Endothelial cell of umbilical vein (primary cell): ENCODE measurements around the gene TSEN2. TPM values are rescaled to one million over a fixed set of nuclear protein-coding genes. Genes with fewer than 3 reads are reported as not detected.

ENCODE experiments used
- BruUV-seq: library from RNA; stranded (reverse); fragments of 400-500 nt; replicated peaks from 2 replicates; lab custom pipeline; 2021; lab: Mats Ljungman, UMichigan
- CTCF ChIA-PET: fragments of 300-600, 350-600 bp; sonication (Branson Sonifier 250); formaldehyde crosslinking; loops from one replicate; lab custom pipeline; 2021; ENCODE audit warnings: antibody characterized with exemption, inconsistent platforms; lab: Charles Lee
- POLR2A ChIA-PET: fragments of 300-600, 350-600 bp; sonication (Branson Sonifier 250); formaldehyde crosslinking; loops from one replicate; lab custom pipeline; 2021; ENCODE audit warnings: antibody characterized with exemption, inconsistent platforms; lab: Charles Lee
- DNase-seq: peaks from one replicate; pipeline ENCODE4 v3.0.0-alpha.2; 2011; ENCODE audit warnings: low read depth, low spot score
- FAIRE-seq: peaks from 2 replicates; lab custom pipeline; 2011; peaks lifted over from hg19 to GRCh38; lab: Jason Lieb, UNC
- H2AFZ ChIP-seq: 2 replicates; pipeline ENCODE4 v1.6.0; 2012; ENCODE audit warnings: low read depth, low read length, control low read depth, inconsistent platforms
- H3K27ac ChIP-seq: 2 replicates; pipeline ENCODE4 v1.5.1; 2011; ENCODE audit warnings: low read depth, mild to moderate bottlenecking, control low read depth, low read length, moderate library complexity; ENCODE audit not compliant: insufficient read depth
- H3K27me3 ChIP-seq, 2 experiments: 2 replicates each; pipeline versions ENCODE4 v1.6.0 to v1.6.1; 2011; ENCODE audit warnings: low read length in 2 of 2, mixed read lengths in 1 of 2; ENCODE audit not compliant: control insufficient read depth in 2 of 2, insufficient read depth in 2 of 2
- H3K36me3 ChIP-seq, 2 experiments: 2 replicates in 1 of 2; 3 replicates in 1 of 2; pipeline ENCODE4 v1.5.1; 2011; ENCODE audit warnings: low read length in 2 of 2, mild to moderate bottlenecking in 1 of 2, moderate library complexity in 1 of 2; ENCODE audit not compliant: control insufficient read depth in 2 of 2, insufficient read depth in 2 of 2; ENCODE audit errors: extremely low read depth in 1 of 2
- H3K4me1 ChIP-seq: 3 replicates; pipeline ENCODE4 v1.5.1; 2011; ENCODE audit warnings: mild to moderate bottlenecking, low read length; ENCODE audit not compliant: control insufficient read depth, insufficient read depth; ENCODE audit errors: extremely low read depth
- H3K4me2 ChIP-seq: 2 replicates; pipeline ENCODE4 v1.6.1; 2011; ENCODE audit warnings: low read length, control low read depth, mixed read lengths; ENCODE audit not compliant: insufficient read depth
- H3K4me3 ChIP-seq, 3 experiments: fragments of 200-600 bp in 1 of 3; sonication (generic), shearing (Covaris generic) in 1 of 3; replicated peaks in 1 of 3; 2 replicates each; pipeline ENCODE4 v1.5.1; 2011 to 2016; ENCODE audit warnings: control low read depth in 3 of 3, low read length in 3 of 3, mild to moderate bottlenecking in 2 of 3, inconsistent platforms in 1 of 3, low read depth in 1 of 3, moderate library complexity in 1 of 3; ENCODE audit not compliant: insufficient read depth in 1 of 3
- H3K79me2 ChIP-seq: 2 replicates; pipeline ENCODE4 v1.6.0; 2012; ENCODE audit warnings: low read length, inconsistent platforms; ENCODE audit not compliant: control insufficient read depth, insufficient read depth
- H3K9ac ChIP-seq: replicated peaks from 2 replicates; pipeline ENCODE3; 2011; ENCODE audit warnings: low read length, control low read depth; ENCODE audit not compliant: insufficient read depth; ENCODE audit errors: extremely low read depth
- H3K9me1 ChIP-seq: replicated peaks from 3 replicates; pipeline ENCODE4 v1.6.0; 2011; ENCODE audit warnings: mild to moderate bottlenecking, low read length; ENCODE audit not compliant: control insufficient read depth, insufficient read depth; ENCODE audit errors: extremely low read depth
- H3K9me3 ChIP-seq: replicated peaks from 2 replicates; pipeline ENCODE4 v1.5.1; 2012; ENCODE audit warnings: low read length, inconsistent platforms; ENCODE audit not compliant: control insufficient read depth, insufficient read depth
- H4K20me1 ChIP-seq: replicated peaks from 2 replicates; pipeline ENCODE3; 2011; ENCODE audit warnings: mild to moderate bottlenecking, low read length; ENCODE audit not compliant: control insufficient read depth, insufficient read depth; ENCODE audit errors: extremely low read depth
- CTCF ChIP-seq, 2 donors: IDR thresholded peaks; 1 replicate in 1 of 2; 2 replicates in 1 of 2; pipeline ENCODE4 v1.5.1; 2011; ENCODE audit warnings: low read length in 2 of 2, mild to moderate bottlenecking in 2 of 2, moderate library complexity in 2 of 2, control low read depth in 1 of 2, inconsistent platforms in 1 of 2, low read depth in 1 of 2; ENCODE audit not compliant: insufficient read depth in 1 of 2; ENCODE audit errors: extremely low read depth in 1 of 2
- EZH2 ChIP-seq: IDR thresholded peaks from 2 replicates; pipeline ENCODE4 v1.6.1; 2012; ENCODE audit warnings: borderline replicate concordance, low read depth, mild to moderate bottlenecking, moderate library complexity, low read length, inconsistent platforms; ENCODE audit not compliant: severe bottlenecking
- FOS ChIP-seq: IDR thresholded peaks from 2 replicates; pipeline ENCODE4 v1.6.1; 2011; ENCODE audit warnings: mild to moderate bottlenecking, low read length, moderate library complexity, borderline replicate concordance; ENCODE audit not compliant: insufficient read depth
- GATA2 ChIP-seq: IDR thresholded peaks from 2 replicates; pipeline ENCODE4 v1.7.0; 2011; ENCODE audit warnings: low read depth, mild to moderate bottlenecking, moderate library complexity, mixed read lengths, low read length; ENCODE audit not compliant: insufficient read length, insufficient read depth
- JUN ChIP-seq: IDR thresholded peaks from 2 replicates; pipeline ENCODE4 v1.6.1; 2011; ENCODE audit warnings: borderline replicate concordance, low read depth; ENCODE audit not compliant: insufficient read length, insufficient read depth
- MAX ChIP-seq: IDR thresholded peaks from 2 replicates; pipeline ENCODE4 v1.6.1; 2011; ENCODE audit not compliant: insufficient read depth, insufficient read length
- MYC ChIP-seq: IDR thresholded peaks from one replicate; pipeline ENCODE4 v1.6.1; 2011; ENCODE audit warnings: mild to moderate bottlenecking, low read depth, low read length
- POLR2A ChIP-seq: IDR thresholded peaks from 2 replicates; pipeline ENCODE4 v1.6.1; 2012; ENCODE audit warnings: low read depth, mild to moderate bottlenecking, control low read depth, low read length
- POLR2AphosphoS5 ChIP-seq: IDR thresholded peaks from 2 replicates; pipeline ENCODE4 v1.6.1; 2012; ENCODE audit warnings: low read depth, mild to moderate bottlenecking, control low read depth, low read length, moderate library complexity; ENCODE audit not compliant: insufficient read depth
- dilution Hi-C: fragments of 300-500 bp; cut with MboI; formaldehyde crosslinking; loops from one replicate; pipeline ENCODE4 v1.15.0; 2019; ENCODE audit warnings: low sequenced_read_pairs; ENCODE audit not compliant: extremely low pct_ligation_motif_present
- intact Hi-C: fragments of 100-400 bp; cut with micrococcal nuclease; formaldehyde crosslinking; loops from one replicate; pipeline ENCODE4 v1.10.0; 2022
- polyA plus RNA-seq, 4 experiments: library from polyadenylated mRNA; depleted of rRNA in 3 of 4; stranded (reverse) in 3 of 4; unstranded in 1 of 4; fragments of >200 nt; gene quantifications; 2 replicates each; pipeline versions ENCODE4 v1.2.1 to v1.2.3, GENCODE V29; 2011 to 2012; ENCODE audit warnings: missing spikeins in 1 of 4
- total RNA-seq: library from RNA; stranded (reverse); gene quantifications from 2 replicates; pipeline ENCODE4 v1.2.3, GENCODE V29; 2021

Gene TSEN2
- total and polyA plus RNA-seq, 2 donors (not counting 3 experiments of a cell fraction or from before 2014, with no cell fraction given), result 8.3 to 12.1 TPM

GRCh38 chr3:12557473-12558100, 73.3 kb downstream of the TSEN2 start:
- peak overlapping the region; percentile 56 for H3K27ac ChIP-seq
- dilution Hi-C loops (no loop called here), intact Hi-C loops (loop anchor here (1.0 to 5.0 kb wide), 5 partner anchors 9 to 420 kb away; partner anchors contain the start of genes RAF1 and RPL32)
- no peaks in the 10 kb centered on the region for H3K36me3 ChIP-seq
- no peaks in the 10 kb centered on the region for H3K9me3 ChIP-seq
- H3K9ac ChIP-seq, result peak overlapping the region; percentile 79
- no peaks in the 10 kb centered on the region for H3K27me3 ChIP-seq
- FAIRE-seq (peak; percentile 56), DNase-seq (peak; percentile 54)
- peak overlapping the region; percentile 99 for H3K4me2 ChIP-seq
- BruUV-seq, result no TSS peak
- H3K4me1 ChIP-seq, result peaks cover 21% of the 10 kb centered on the region
- H3K9me1 ChIP-seq, result peaks cover 3% of the 10 kb centered on the region
- TF ChIP-seq POLR2A (no peak), POLR2AphosphoS5 (no peak), MAX (no peak), GATA2 (no peak), FOS (no peak), MYC (no peak), JUN (no peak), EZH2 (no peak), CTCF (IDR thresholded peaks at IDR 0.05; ENCODE audit: extremely low read depth in 1 of 2, insufficient read depth in 1 of 2, low read depth in 1 of 2, low read length in 2 of 2) (no peak)
- peaks cover 4% of the 10 kb centered on the region for H4K20me1 ChIP-seq
- CTCF ChIA-PET, result no interaction called here
- H2AFZ ChIP-seq, result peak overlapping the region; percentile 83
- H3K79me2 ChIP-seq, result peaks cover 53% of the 10 kb centered on the region
- H3K4me3 ChIP-seq, result peak overlapping the region; percentile 86 to 98 (median 89)
- POLR2A ChIA-PET, result no interaction called here
